VCaP (cell line): ENCODE results near the gene SDHAF2.

Source experiments
- H3K27ac ChIP-seq: fragments of 450-650 bp; 2 replicates; pipeline ENCODE4 v1.5.1; 2017
- CTCF ChIP-seq: fragments of 450-650 bp; conservative IDR thresholded peaks from 2 replicates; pipeline ENCODE4 v1.5.1; 2017; ENCODE audit warnings: mild to moderate bottlenecking, moderate library complexity

SDHAF2 gene

GRCh38 chr11:61401573-61401972 lies 28.4 kb upstream of the SDHAF2 start:
- no peak overlapping the region for H3K27ac ChIP-seq
- no peak for TF ChIP-seq CTCF

DNA sequence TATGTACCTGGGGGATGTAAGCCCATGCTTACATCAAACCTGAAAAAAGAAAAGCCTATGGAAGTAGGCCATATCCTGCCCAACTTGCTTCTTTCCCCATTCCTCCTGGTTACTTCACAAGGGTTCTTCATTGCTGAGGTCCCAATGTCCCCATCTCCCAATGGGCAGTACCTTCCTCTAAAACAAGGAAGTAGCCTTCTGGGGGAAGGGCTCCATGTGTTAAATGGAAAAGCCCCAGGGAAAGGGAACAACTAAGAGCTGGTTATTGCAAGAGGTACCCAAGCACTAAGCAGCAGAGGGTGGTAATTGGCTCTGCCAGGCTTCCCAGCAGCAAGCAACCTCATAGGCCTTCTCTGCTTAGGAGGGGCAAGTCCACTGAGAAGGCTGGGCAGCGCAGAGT lies 26.3 kb upstream of the SDHAF2 start:
- TF ChIP-seq CTCF, result no peak
- no peak overlapping the region for H3K27ac ChIP-seq

DNA sequence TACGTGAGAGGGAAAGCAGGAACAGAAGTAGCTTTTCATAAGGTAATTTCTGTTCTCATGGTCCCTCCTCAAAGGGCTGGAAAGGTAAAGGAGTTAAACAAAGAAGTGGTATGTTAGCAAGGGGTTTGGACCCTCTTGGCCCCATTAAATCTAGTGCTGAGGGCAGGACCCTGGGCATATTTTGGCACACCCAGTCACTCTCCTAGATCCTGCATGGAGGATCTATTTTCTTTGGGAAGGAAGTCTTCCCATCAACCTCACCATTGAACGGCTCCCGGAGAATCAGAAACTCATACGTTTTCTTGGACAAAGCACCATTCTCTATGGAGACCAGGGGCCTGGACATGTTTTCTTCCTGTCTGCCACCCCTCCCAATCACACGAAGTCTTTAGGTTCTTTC lies 25.8 kb upstream of the SDHAF2 start:
- H3K27ac ChIP-seq, result no peak overlapping the region
- TF ChIP-seq CTCF, result no peak

GRCh38 chr11:61404641-61405040 lies 25.3 kb upstream of the SDHAF2 start:
- no peak for TF ChIP-seq CTCF
- no peak overlapping the region for H3K27ac ChIP-seq

GRCh38 chr11:61406067-61406466 lies 23.9 kb upstream of the SDHAF2 start:
- no peak overlapping the region for H3K27ac ChIP-seq
- no peak for TF ChIP-seq CTCF

- no peak overlapping the region for H3K27ac ChIP-seq
- TF ChIP-seq CTCF, result no peak
Measured at GRCh38 chr11:61406991-61407728, 22.8 kb upstream of the SDHAF2 start.

DNA sequence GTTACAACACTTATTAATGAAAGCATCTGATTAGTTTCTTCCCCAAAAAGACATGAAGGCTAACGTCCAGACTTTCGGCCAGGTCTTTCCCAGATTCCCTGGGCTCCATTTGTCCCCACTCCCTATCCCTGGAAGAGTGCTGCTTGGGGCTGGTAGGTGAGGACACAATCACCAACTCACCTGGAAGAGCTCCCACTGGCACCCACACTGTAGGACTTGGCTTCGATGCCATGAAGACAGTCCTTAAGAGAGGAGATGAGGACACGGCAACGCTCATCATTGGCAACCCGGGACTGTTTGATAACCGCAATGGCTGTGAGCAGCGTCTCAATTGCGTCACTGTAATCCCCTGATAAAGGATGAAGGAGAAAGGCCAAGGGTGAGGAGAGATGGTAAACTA lies 18.3 kb upstream of the SDHAF2 start:
- no peak for TF ChIP-seq CTCF
- no peak overlapping the region for H3K27ac ChIP-seq
